ENCODE results near the gene TMPRSS11D.
A peak's percentile ranks its signal among the peaks of the same experiment; 100 is the strongest.

The TMPRSS11D gene

DNA sequence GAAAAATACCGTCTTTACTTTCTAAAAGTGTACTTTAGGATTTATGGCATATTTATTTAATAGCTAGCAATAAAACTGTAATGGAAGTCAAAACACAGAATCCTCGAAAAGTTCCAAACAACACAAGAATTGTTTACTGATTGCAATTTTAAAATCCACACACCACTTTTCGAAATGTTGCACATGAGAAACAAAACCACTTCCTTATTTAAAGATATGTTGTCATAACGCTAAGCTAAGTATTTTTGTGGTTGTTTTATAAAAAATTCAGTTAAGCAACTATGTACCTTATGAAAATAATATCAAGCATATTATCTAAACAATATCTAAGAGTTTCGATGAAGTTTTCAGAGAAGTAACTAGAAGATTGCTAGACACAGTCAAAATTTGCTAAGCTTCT lies 344 bp downstream of the TMPRSS11D start:
- DNase-seq (ENCODE audit: low read depth in 1 of 2, low spot score in 1 of 2): peak; percentile 37 to 44
- Histone ChIP-seq H3K27me3 (ENCODE audit: insufficient read depth, poor library complexity, severe bottlenecking) (no peaks in the 10 kb centered on the region), H3K27ac (replicated peaks) (peak overlapping the region; percentile 69), H3K4me3 (replicated peaks; ENCODE audit: insufficient read depth, low read length) (no peak overlapping the region)
- TF ChIP-seq, protein P1, sequence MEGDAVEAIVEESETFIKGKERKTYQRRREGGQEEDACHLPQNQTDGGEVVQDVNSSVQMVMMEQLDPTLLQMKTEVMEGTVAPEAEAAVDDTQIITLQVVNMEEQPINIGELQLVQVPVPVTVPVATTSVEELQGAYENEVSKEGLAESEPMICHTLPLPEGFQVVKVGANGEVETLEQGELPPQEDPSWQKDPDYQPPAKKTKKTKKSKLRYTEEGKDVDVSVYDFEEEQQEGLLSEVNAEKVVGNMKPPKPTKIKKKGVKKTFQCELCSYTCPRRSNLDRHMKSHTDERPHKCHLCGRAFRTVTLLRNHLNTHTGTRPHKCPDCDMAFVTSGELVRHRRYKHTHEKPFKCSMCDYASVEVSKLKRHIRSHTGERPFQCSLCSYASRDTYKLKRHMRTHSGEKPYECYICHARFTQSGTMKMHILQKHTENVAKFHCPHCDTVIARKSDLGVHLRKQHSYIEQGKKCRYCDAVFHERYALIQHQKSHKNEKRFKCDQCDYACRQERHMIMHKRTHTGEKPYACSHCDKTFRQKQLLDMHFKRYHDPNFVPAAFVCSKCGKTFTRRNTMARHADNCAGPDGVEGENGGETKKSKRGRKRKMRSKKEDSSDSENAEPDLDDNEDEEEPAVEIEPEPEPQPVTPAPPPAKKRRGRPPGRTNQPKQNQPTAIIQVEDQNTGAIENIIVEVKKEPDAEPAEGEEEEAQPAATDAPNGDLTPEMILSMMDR (IDR thresholded peaks at IDR 0.05; ENCODE audit: insufficient read depth, low read length): no peak
- TF ChIP-seq GABPA (IDR thresholded peaks at IDR 0.05; ENCODE audit: low read depth): no peak
- TF ChIP-seq, protein P2, sequence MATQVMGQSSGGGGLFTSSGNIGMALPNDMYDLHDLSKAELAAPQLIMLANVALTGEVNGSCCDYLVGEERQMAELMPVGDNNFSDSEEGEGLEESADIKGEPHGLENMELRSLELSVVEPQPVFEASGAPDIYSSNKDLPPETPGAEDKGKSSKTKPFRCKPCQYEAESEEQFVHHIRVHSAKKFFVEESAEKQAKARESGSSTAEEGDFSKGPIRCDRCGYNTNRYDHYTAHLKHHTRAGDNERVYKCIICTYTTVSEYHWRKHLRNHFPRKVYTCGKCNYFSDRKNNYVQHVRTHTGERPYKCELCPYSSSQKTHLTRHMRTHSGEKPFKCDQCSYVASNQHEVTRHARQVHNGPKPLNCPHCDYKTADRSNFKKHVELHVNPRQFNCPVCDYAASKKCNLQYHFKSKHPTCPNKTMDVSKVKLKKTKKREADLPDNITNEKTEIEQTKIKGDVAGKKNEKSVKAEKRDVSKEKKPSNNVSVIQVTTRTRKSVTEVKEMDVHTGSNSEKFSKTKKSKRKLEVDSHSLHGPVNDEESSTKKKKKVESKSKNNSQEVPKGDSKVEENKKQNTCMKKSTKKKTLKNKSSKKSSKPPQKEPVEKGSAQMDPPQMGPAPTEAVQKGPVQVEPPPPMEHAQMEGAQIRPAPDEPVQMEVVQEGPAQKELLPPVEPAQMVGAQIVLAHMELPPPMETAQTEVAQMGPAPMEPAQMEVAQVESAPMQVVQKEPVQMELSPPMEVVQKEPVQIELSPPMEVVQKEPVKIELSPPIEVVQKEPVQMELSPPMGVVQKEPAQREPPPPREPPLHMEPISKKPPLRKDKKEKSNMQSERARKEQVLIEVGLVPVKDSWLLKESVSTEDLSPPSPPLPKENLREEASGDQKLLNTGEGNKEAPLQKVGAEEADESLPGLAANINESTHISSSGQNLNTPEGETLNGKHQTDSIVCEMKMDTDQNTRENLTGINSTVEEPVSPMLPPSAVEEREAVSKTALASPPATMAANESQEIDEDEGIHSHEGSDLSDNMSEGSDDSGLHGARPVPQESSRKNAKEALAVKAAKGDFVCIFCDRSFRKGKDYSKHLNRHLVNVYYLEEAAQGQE (IDR thresholded peaks at IDR 0.05; ENCODE audit: insufficient replicate concordance, low read depth): no peak
- peak; percentile 95 for TF ChIP-seq SPI1 (IDR thresholded peaks at IDR 0.05; ENCODE audit: borderline replicate concordance, low read depth)
- no peak for TF ChIP-seq POLR2AphosphoS5 (IDR thresholded peaks at IDR 0.05; ENCODE audit: low read depth)

GRCh38 chr4:67880866-67881610 lies 2.8 kb downstream of the TMPRSS11D start:
- no peaks in the 10 kb centered on the region for H3K27me3 ChIP-seq (ENCODE audit: insufficient read depth, poor library complexity, severe bottlenecking)
- H3K4me3 ChIP-seq (replicated peaks; ENCODE audit: insufficient read depth, low read length): no peak overlapping the region
- no peak overlapping the region for H3K27ac ChIP-seq (replicated peaks)
- no peak for DNase-seq (ENCODE audit: low read depth in 1 of 2, low spot score in 1 of 2)
- no peak for TF ChIP-seq SPI1 (IDR thresholded peaks at IDR 0.05; ENCODE audit: borderline replicate concordance, low read depth)
- TF ChIP-seq, protein P1 (IDR thresholded peaks at IDR 0.05; ENCODE audit: insufficient read depth, low read length): no peak

GRCh38 chr4:67879486-67879885 lies 4.3 kb downstream of the TMPRSS11D start:
- Histone ChIP-seq H3K27ac (replicated peaks) (peak overlapping the region; percentile 20; the same call in 1 of the 2 replicates), H3K4me3 (replicated peaks; ENCODE audit: insufficient read depth, low read length) (no peak overlapping the region), H3K27me3 (ENCODE audit: insufficient read depth, poor library complexity, severe bottlenecking) (no peaks in the 10 kb centered on the region)
- TF ChIP-seq SPI1 (IDR thresholded peaks at IDR 0.05; ENCODE audit: borderline replicate concordance, low read depth) (no peak), GABPA (IDR thresholded peaks at IDR 0.05; ENCODE audit: low read depth) (no peak), POLR2AphosphoS5 (IDR thresholded peaks at IDR 0.05; ENCODE audit: low read depth) (no peak)
- TF ChIP-seq, protein P2 (IDR thresholded peaks at IDR 0.05; ENCODE audit: insufficient replicate concordance, low read depth): no peak
- TF ChIP-seq, protein P1 (IDR thresholded peaks at IDR 0.05; ENCODE audit: insufficient read depth, low read length): no peak
- DNase-seq (ENCODE audit: low read depth in 1 of 2, low spot score in 1 of 2): peak; percentile 41 to 49

All from HL-60 (cell line).